HL-60/S4 treated with retinoic acid at 250 ng/mL for 4 days and 3 days (cell line): ENCODE results near the gene ANO1.

Source experiments
- in situ Hi-C: fragments of 300-500 bp; cut with MboI; formaldehyde crosslinking; loops from 2 replicates; pipeline ENCODE4 v1.7.0; 2022; ENCODE audit warnings: low sequenced_read_pairs

The ANO1 gene

GRCh38 chr11:70158201-70158600 is 80.1 kb downstream of the ANO1 start:
- in situ Hi-C loops = no loop called here

- in situ Hi-C loops = no loop called here
These were observed 80.8 kb downstream of the ANO1 start for GRCh38 chr11:70158757-70159389.

- in situ Hi-C loops = no loop called here
These were observed 81.8 kb downstream of the ANO1 start for GRCh38 chr11:70159627-70160570.

GRCh38 chr11:70161043-70161625 is 83.0 kb downstream of the ANO1 start:
- in situ Hi-C loops = no loop called here

GRCh38 chr11:70164705-70165104 is 86.6 kb downstream of the ANO1 start:
- in situ Hi-C loops = no loop called here

GRCh38 chr11:70167120-70167519 is 89.0 kb downstream of the ANO1 start:
- in situ Hi-C loops = no loop called here

GRCh38 chr11:70167723-70168404 is 89.7 kb downstream of the ANO1 start:
- in situ Hi-C loops = no loop called here

- in situ Hi-C loops = no loop called here
These were observed 90.3 kb downstream of the ANO1 start for GRCh38 chr11:70168405-70168754.

GRCh38 chr11:70169127-70169526 is 91.0 kb downstream of the ANO1 start:
- in situ Hi-C loops = no loop called here

- in situ Hi-C loops = no loop called here
These were observed 91.5 kb downstream of the ANO1 start for GRCh38 chr11:70169632-70170031.

GRCh38 chr11:70170596-70171210 is 92.6 kb downstream of the ANO1 start:
- in situ Hi-C loops = no loop called here

GRCh38 chr11:70173018-70173417 is 94.9 kb downstream of the ANO1 start:
- in situ Hi-C loops = no loop called here

- in situ Hi-C loops = loop anchor here (25.0 kb wide), 1 partner anchor 462 kb away; the partner anchor contains the start of gene FGF19
These were observed 96.6 kb downstream of the ANO1 start for GRCh38 chr11:70174547-70175235.

- in situ Hi-C loops = loop anchor here (25.0 kb wide), 1 partner anchor 463 kb away; the partner anchor contains the start of gene FGF19
These were observed 97.2 kb downstream of the ANO1 start for GRCh38 chr11:70175236-70175698.

- in situ Hi-C loops = loop anchor here (25.0 kb wide), 1 partner anchor 465 kb away; the partner anchor contains the start of gene FGF19
These were observed 99.0 kb downstream of the ANO1 start for GRCh38 chr11:70176940-70177689.

- in situ Hi-C loops = loop anchor here (10.0 to 25.0 kb wide), 2 partner anchors 256 to 469 kb away; partner anchors contain the start of gene FGF19
These were observed 102.8 kb downstream of the ANO1 start for GRCh38 chr11:70180906-70181305.

GRCh38 chr11:70182266-70182665 is 104.1 kb downstream of the ANO1 start:
- in situ Hi-C loops = loop anchor here (10.0 to 25.0 kb wide), 2 partner anchors 257 to 470 kb away; partner anchors contain the start of gene FGF19

GRCh38 chr11:70183032-70183431 is 104.9 kb downstream of the ANO1 start:
- in situ Hi-C loops = loop anchor here (10.0 to 25.0 kb wide), 2 partner anchors 258 to 471 kb away; partner anchors contain the start of gene FGF19
